Activated CD4-positive, alpha-beta T cell treated with anti-CD3 and anti-CD28 coated beads for 36 hours (primary cell): ENCODE results near the gene DDX24. TPM values are rescaled to one million over a fixed set of nuclear protein-coding genes. Genes with fewer than 3 reads are reported as not detected.

Source experiments
- ATAC-seq: fragments of 200-7000 bp; cut with Tn5 transposase; one replicate; pipeline ENCODE4 v1.10.0; 2021; ENCODE audit warnings: mild to moderate bottlenecking, moderate library complexity
- CTCF ChIA-PET: fragments of 350-600 bp; sonication (Branson Sonifier 250); formaldehyde crosslinking; loops from one replicate; lab custom pipeline; 2021; ENCODE audit warnings: antibody characterized with exemption; lab: Charles Lee
- POLR2A ChIA-PET: fragments of 350-600 bp; sonication (Branson Sonifier 250); formaldehyde crosslinking; loops from one replicate; lab custom pipeline; 2021; ENCODE audit warnings: antibody characterized with exemption, inconsistent platforms; lab: Charles Lee
- DNase-seq: peaks from one replicate; pipeline ENCODE4 v3.0.0-alpha.2; 2020
- H3K27ac Mint-ChIP-seq: one replicate; pipeline ENCODE4 v1.8.0; 2021; ENCODE audit warnings: mixed read lengths
- H3K27me3 Mint-ChIP-seq: one replicate; pipeline ENCODE4 v1.8.0; 2021; ENCODE audit warnings: mixed read lengths
- H3K36me3 Mint-ChIP-seq: one replicate; pipeline ENCODE4 v1.8.0; 2021; ENCODE audit warnings: low read depth, mixed read lengths
- H3K4me1 Mint-ChIP-seq: one replicate; pipeline ENCODE4 v1.8.0; 2021; ENCODE audit warnings: mixed read lengths
- H3K4me3 Mint-ChIP-seq: one replicate; pipeline ENCODE4 v1.8.0; 2021; ENCODE audit warnings: mild to moderate bottlenecking, moderate library complexity, mixed read lengths
- H3K9me3 Mint-ChIP-seq: one replicate; pipeline ENCODE4 v1.8.0; 2021; ENCODE audit warnings: low read depth, mixed read lengths
- intact Hi-C, 2 experiments: fragments of 100-400 bp; cut with DNase I in 1 of 2; cut with micrococcal nuclease in 1 of 2; formaldehyde crosslinking; loops; one replicate each; pipeline versions ENCODE4 v1.14.2 to v1.15.1; 2022 to 2024; cut with DNase I, micrococcal nuclease
- total RNA-seq, 2 experiments: library from RNA; stranded (reverse); gene quantifications; one replicate each; pipeline ENCODE4 v1.2.3, GENCODE V29; 2021

Gene DDX24
- total RNA-seq, 2 experiments from 2014 or later: 259 to 390 TPM

DNA sequence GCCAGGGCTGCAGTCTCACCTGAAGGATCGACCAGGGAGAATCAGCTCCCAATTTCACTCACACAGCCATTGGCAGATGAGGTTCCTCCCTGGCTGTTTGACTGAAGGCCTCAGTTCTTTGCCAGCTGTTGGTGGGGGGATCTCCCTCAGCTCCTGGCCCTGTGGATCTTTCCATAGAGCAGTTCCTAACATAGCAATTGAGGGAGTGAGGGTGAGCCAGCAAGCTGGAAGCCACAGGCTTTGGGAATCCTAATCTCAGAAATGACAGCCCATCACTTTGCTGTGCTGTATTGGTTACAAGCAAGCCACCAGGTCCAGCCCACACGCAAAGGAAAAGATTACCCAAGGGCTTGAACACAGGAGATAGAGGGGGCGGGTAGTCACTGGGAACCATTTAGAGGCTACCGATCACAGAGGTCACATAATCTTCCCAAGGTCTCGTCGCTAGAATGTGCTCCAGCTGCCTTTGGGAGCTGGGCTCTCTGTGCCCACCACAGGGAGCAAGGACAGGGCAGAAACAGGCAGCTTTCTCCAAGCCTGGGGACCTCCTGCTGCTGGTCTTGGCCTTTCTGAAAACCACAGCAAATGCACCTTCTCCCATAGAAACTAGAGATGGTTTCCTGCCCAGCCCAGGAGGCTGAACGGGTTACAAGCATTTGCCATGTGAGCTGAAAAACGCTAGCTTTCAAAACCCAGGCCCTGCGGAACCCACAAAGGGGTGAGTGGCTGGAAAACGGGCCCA lies 59.4 kb downstream of the DDX24 start:
- intact Hi-C loops: no loop called here
- DNase-seq: peak; percentile 61

DNA sequence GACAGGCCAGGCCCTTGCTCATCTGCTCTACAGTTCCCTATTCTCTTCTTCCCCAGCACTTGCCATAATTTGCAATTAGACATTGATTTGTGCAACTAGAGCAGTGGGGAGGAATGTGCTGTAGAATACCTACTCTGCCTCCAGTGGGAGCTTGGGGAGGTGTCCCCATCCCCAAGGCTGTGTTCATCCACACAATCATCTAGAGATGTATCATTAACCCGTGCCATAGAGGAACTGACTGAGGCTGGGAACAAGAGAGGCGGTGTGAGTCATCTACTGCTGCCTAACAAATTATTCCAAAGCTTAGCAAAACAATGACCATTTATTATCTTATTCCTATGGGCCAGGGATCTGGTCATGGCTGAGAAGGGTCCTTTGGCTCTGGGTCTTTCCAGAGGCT lies 60.0 kb downstream of the DDX24 start:
- Mint-ChIP-seq H3K9me3 (no peaks in the 10 kb centered on the region), H3K27me3 (no peaks in the 10 kb centered on the region), H3K4me3 (no peak overlapping the region), H3K4me1 (peaks cover 28% of the 10 kb centered on the region), H3K27ac (no peak overlapping the region), H3K36me3 (no peaks in the 10 kb centered on the region)
- CTCF ChIA-PET: interaction anchor here (0.6 to 4.5 kb wide), 8 partner anchors 13 to 111 kb away, joined by 3 to 23 read pairs (median 5); no protein-coding TSS in a partner anchor
- POLR2A ChIA-PET: no interaction called here
- ATAC-seq (peak; percentile 62), DNase-seq (no peak)
- intact Hi-C loops: no loop called here

More for the DNA sequence above, 59.4 kb downstream of the DDX24 start:
- ATAC-seq: peak; percentile 37
- H3K4me3 Mint-ChIP-seq: no peak overlapping the region
- no peaks in the 10 kb centered on the region for H3K36me3 Mint-ChIP-seq
- H3K9me3 Mint-ChIP-seq: no peaks in the 10 kb centered on the region
- H3K27ac Mint-ChIP-seq: peak overlapping the region; percentile 72
- H3K4me1 Mint-ChIP-seq: peaks cover 30% of the 10 kb centered on the region
- no peaks in the 10 kb centered on the region for H3K27me3 Mint-ChIP-seq
- POLR2A ChIA-PET: no interaction called here
- CTCF ChIA-PET: interaction anchor here (0.6 to 4.5 kb wide), 11 partner anchors 13 to 540 kb away, joined by 3 to 23 read pairs (median 4); partner anchors contain the start of gene IFI27L2

DNA sequence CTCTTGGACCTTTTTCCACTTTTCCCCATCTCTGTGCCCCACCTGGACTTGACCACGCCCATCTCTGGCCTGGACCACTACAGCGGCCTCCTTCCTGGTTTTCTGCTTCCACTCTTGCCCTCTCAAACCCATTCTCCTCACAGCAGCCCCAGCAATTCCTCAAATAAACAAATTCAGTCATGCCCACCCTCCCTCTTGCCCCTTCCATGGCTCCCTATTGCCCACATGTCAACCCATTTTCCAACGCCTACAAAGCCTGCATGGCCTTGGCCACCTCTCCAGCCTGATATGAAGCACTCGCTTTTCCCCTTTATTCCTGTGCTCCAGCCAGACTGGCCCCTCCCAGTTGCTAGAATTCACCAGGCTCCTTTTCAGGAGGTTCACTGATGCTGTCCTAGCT lies 60.7 kb downstream of the DDX24 start:
- ChIA-PET CTCF (interaction anchor here (0.6 to 4.5 kb wide), 4 partner anchors 14 to 125 kb away, joined by 3 to 23 read pairs (median 4); no protein-coding TSS in a partner anchor), POLR2A (no interaction called here)
- intact Hi-C loops: no loop called here
- Mint-ChIP-seq H3K4me1 (peaks cover 25% of the 10 kb centered on the region), H3K9me3 (no peaks in the 10 kb centered on the region), H3K27me3 (no peaks in the 10 kb centered on the region), H3K4me3 (no peak overlapping the region), H3K27ac (no peak overlapping the region), H3K36me3 (no peaks in the 10 kb centered on the region)
- no peak for ATAC-seq
- DNase-seq: no peak

DNA sequence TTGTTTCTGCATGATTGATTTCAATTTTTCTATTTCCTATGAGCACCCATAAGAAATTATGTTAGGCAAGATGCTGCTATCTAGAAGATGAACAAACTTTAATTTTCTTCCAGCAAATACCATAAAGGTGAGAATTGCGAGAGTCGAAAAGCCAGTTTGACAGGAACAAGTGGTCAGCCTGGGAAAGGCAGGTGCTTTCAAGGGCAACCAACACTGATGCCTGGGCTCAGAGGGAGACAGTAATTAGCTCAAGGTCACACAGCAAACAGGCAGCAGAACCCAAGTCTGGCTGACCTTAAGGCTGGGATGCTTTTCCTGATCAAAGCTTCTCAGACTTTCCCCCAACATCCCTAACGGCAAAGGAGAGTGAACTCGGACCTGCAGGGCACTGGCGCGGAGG lies 61.7 kb downstream of the DDX24 start:
- ATAC-seq (no peak), DNase-seq (no peak)
- CTCF ChIA-PET: interaction anchor here (0.7 to 4.5 kb wide), 4 partner anchors 15 to 124 kb away, joined by 3 to 23 read pairs (median 5); no protein-coding TSS in a partner anchor
- intact Hi-C loops: loop anchor here in 1 of 2 experiments (10.0 kb wide), 1 partner anchor 355 kb away; no protein-coding TSS in a partner anchor
- H3K4me1 Mint-ChIP-seq: peaks cover 25% of the 10 kb centered on the region
- no peaks in the 10 kb centered on the region for H3K9me3 Mint-ChIP-seq
- H3K27me3 Mint-ChIP-seq: no peaks in the 10 kb centered on the region
- H3K27ac Mint-ChIP-seq: no peak overlapping the region
- no peaks in the 10 kb centered on the region for H3K36me3 Mint-ChIP-seq
- POLR2A ChIA-PET: no interaction called here
- H3K4me3 Mint-ChIP-seq: no peak overlapping the region

DNA sequence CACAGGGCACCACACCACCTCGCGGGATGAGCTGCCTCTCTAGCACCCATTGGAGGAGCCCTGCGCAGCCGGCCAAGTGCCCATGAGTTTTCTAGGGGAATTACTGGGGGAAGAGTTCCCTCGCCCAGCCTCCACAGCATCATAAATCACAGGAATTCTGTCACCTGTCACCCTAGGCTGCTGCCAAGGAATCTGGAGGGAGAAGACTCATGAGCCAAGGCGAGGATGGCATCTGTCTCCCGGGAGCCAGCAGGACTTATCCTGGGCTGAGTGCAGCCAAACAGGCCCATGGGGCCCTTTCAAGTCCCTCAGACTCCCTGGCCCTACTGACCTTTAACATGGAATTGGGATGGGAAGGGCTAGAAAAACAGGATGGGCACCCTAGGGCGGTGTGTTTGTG lies 62.7 kb downstream of the DDX24 start:
- no peak for ATAC-seq
- ChIA-PET POLR2A (no interaction called here), CTCF (interaction anchor here (0.6 to 4.5 kb wide), 6 partner anchors 8 to 119 kb away, joined by 3 to 23 read pairs (median 5); partner anchors contain the start of gene OTUB2)
- intact Hi-C loops: loop anchor here in 1 of 2 experiments (10.0 kb wide), 1 partner anchor 354 kb away; no protein-coding TSS in a partner anchor
- no peak overlapping the region for H3K4me3 Mint-ChIP-seq
- no peaks in the 10 kb centered on the region for H3K27me3 Mint-ChIP-seq
- peaks cover 25% of the 10 kb centered on the region for H3K4me1 Mint-ChIP-seq
- no peaks in the 10 kb centered on the region for H3K9me3 Mint-ChIP-seq
- H3K27ac Mint-ChIP-seq: no peak overlapping the region
- no peaks in the 10 kb centered on the region for H3K36me3 Mint-ChIP-seq
- no peak for DNase-seq

DNA sequence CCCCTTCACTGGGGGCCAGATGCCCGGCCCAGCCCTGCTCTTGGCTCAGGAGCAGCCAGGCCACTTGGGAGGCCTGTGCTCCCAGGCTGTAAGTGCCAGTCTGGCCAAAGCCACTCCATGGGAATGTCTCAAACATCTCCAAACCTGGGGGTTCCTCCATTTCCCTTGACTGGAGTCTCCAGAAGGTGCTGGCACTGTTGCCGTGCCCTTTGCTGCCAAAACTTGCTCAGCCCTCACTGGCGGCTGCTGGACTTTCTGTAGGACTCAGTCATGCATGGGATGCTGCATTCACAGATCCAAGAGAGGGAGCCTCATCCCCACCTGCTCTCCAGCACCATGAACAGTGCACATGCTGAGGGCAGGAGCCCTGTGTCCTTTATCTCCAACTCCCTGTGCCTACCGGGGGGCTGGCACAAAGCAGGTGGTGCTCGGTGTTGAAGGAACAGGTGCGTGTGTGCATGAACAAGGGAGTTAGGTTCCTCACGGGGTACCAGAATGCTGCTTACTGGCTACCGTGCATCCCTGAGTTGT lies 64.5 kb downstream of the DDX24 start:
- ChIA-PET CTCF (interaction anchor here (0.9 to 1.4 kb wide), 3 partner anchors 9 to 81 kb away, joined by 4 read pairs; no protein-coding TSS in a partner anchor), POLR2A (no interaction called here)
- Mint-ChIP-seq H3K27ac (no peak overlapping the region), H3K36me3 (no peaks in the 10 kb centered on the region), H3K4me1 (peaks cover 20% of the 10 kb centered on the region), H3K27me3 (no peaks in the 10 kb centered on the region), H3K4me3 (no peak overlapping the region), H3K9me3 (no peaks in the 10 kb centered on the region)
- DNase-seq (no peak), ATAC-seq (no peak)
- intact Hi-C loops: loop anchor here in 1 of 2 experiments (10.0 kb wide), 1 partner anchor 352 kb away; no protein-coding TSS in a partner anchor

DNA sequence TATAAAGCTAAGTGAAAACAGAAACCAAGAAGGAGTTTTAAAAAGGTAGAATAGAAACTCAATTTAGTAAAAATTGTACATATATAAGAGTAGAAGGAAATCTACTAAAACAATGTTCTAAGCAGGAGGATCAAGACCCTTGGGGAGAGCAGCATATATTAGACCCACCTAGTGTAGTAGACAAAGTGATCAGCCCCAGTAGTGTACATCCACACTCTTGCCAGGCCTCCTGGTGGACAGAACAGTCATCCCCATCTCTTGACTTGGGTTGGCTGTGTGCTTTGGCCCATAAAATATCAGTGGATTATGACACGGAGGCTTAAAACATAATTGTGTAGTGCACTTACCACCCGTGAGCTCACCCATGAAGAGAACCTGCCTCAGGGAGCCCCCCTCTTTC lies 65.8 kb downstream of the DDX24 start:
- DNase-seq (no peak), ATAC-seq (no peak)
- Mint-ChIP-seq H3K27ac (no peak overlapping the region), H3K4me1 (peaks cover 16% of the 10 kb centered on the region), H3K9me3 (no peaks in the 10 kb centered on the region), H3K4me3 (no peak overlapping the region), H3K36me3 (no peaks in the 10 kb centered on the region), H3K27me3 (no peaks in the 10 kb centered on the region)
- intact Hi-C loops: loop anchor here in 1 of 2 experiments (10.0 kb wide), 1 partner anchor 350 kb away; no protein-coding TSS in a partner anchor
- POLR2A ChIA-PET: no interaction called here
- CTCF ChIA-PET: interaction anchor here (0.6 to 1.4 kb wide), 2 partner anchors 21 to 822 kb away, joined by 3 to 8 read pairs; no protein-coding TSS in a partner anchor

DNA sequence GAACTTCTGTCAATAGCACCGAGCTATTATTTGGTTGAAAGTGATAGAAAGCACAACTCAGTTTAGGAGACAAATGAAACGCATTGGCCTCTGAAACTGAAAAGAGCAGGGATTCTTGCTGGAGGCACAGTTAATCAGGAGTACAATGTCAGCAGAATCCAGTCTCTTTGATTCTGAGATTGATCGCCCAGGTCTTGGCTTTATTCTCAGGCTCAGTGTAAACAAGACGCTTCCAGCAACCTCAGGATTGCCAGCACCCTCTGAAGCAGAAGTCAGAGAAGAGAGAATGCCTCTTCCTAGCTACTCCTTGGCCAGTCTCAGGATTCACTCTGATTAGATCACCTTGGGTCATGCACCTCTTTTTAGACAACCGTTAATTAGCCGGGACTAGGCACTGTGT lies 66.6 kb downstream of the DDX24 start:
- no peak overlapping the region for H3K27ac Mint-ChIP-seq
- POLR2A ChIA-PET: no interaction called here
- H3K9me3 Mint-ChIP-seq: no peaks in the 10 kb centered on the region
- CTCF ChIA-PET: interaction anchor here (1.0 to 1.4 kb wide), 2 partner anchors 22 to 157 kb away, joined by 3 to 5 read pairs; no protein-coding TSS in a partner anchor
- H3K27me3 Mint-ChIP-seq: peaks cover 2% of the 10 kb centered on the region
- ATAC-seq (no peak), DNase-seq (no peak)
- H3K36me3 Mint-ChIP-seq: no peaks in the 10 kb centered on the region
- H3K4me3 Mint-ChIP-seq: no peak overlapping the region
- intact Hi-C loops: loop anchor here in 1 of 2 experiments (10.0 kb wide), 1 partner anchor 350 kb away; no protein-coding TSS in a partner anchor
- peaks cover 23% of the 10 kb centered on the region for H3K4me1 Mint-ChIP-seq

DNA sequence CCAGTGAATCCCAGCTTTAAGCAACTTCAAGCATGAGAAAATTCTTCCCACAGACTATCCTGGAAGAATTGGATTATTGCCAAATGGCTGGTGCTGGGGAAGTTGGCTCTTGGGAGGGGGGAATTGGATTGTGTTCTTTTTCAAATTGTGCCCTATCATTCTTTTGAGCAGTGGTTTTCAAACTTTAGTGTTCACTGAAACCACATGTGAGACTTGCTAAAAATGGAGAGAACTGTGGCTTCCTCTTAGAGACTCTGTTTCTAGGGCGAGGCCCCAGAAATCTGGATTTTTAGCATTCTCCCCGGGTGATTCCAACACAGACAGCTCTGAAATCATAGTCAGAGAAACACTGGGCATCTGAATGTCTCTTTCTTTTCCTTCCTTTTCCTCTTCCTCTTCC lies 69.2 kb downstream of the DDX24 start:
- Mint-ChIP-seq H3K4me1 (peaks cover 33% of the 10 kb centered on the region), H3K4me3 (no peak overlapping the region), H3K36me3 (no peaks in the 10 kb centered on the region), H3K27ac (peak overlapping the region; percentile 11), H3K27me3 (peaks cover 2% of the 10 kb centered on the region), H3K9me3 (no peaks in the 10 kb centered on the region)
- intact Hi-C loops: loop anchor here in 1 of 2 experiments (10.0 kb wide), 1 partner anchor 347 kb away; no protein-coding TSS in a partner anchor
- ATAC-seq (peak; percentile 21), DNase-seq (no peak)
- POLR2A ChIA-PET: no interaction called here
- CTCF ChIA-PET: interaction anchor here (0.6 to 2.1 kb wide), 9 partner anchors 11 to 121 kb away, joined by 3 to 12 read pairs (median 4); partner anchors contain the start of gene OTUB2

DNA sequence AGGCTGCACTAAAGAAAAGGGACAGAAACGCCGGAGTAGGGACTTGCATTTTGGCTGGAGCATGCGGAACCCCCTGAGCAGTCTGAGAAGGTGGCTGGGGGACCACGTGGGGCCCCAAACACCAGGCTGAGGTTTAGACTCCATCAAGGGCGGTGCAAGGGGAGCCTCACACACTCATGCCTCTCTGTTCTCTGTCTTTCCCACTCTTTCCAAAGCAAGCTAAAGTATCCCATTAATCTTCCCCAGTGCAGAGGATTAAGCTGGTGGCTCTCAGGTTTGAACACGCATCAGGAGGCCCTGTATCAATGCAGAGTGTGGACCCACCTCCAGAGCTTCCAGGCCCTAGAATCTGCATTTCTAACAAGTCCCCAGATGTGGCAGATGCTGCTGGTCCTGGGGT lies 70.4 kb downstream of the DDX24 start:
- Mint-ChIP-seq H3K4me3 (no peak overlapping the region), H3K9me3 (no peaks in the 10 kb centered on the region)

DNA sequence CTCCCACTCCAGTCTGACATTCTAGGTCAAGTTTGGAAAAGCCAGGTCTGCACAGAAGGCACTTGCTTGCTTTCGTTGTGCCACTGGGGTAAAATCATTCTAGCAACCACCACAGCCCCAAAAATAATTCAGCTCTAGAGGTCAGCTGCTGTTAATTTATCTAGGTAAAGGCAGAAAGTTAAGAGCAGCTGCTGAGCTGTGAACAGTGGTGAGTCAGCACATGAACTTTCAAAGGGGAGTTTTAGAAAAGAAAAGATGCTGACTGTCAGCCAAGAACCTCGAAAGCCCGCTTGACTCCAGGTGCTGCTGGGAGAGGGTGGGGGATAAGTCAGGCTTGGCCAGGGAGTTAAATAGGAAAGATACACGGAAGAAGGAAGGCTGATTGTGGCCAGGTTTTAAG lies 71.2 kb downstream of the DDX24 start:
- no peak for DNase-seq
- Mint-ChIP-seq H3K4me3 (no peak overlapping the region), H3K27me3 (peaks cover 4% of the 10 kb centered on the region), H3K36me3 (no peaks in the 10 kb centered on the region), H3K4me1 (peaks cover 33% of the 10 kb centered on the region), H3K27ac (no peak overlapping the region), H3K9me3 (no peaks in the 10 kb centered on the region)
- intact Hi-C loops: loop anchor here in 1 of 2 experiments (10.0 kb wide), 2 partner anchors 205 to 345 kb away; no protein-coding TSS in a partner anchor
- POLR2A ChIA-PET: no interaction called here
- CTCF ChIA-PET: interaction anchor here (1.5 to 2.6 kb wide), 3 partner anchors 26 to 127 kb away, joined by 3 to 8 read pairs (median 7); no protein-coding TSS in a partner anchor
- ATAC-seq: peak; percentile 45

More for the DNA sequence above, 70.4 kb downstream of the DDX24 start:
- ChIA-PET CTCF (interaction anchor here (1.1 to 2.1 kb wide), 6 partner anchors 25 to 71 kb away, joined by 3 to 12 read pairs (median 4); no protein-coding TSS in a partner anchor), POLR2A (no interaction called here)
- Mint-ChIP-seq H3K4me1 (peaks cover 33% of the 10 kb centered on the region), H3K36me3 (no peaks in the 10 kb centered on the region), H3K27me3 (peaks cover 2% of the 10 kb centered on the region), H3K27ac (no peak overlapping the region)
- DNase-seq (no peak), ATAC-seq (no peak)
- intact Hi-C loops: loop anchor here in 1 of 2 experiments (10.0 kb wide), 1 partner anchor 346 kb away; no protein-coding TSS in a partner anchor
